IPS DF 19.7 (cell line): Measurements from ENCODE around the gene HOXA5.

Experiments used
- DNase-seq: peaks from one replicate; pipeline ENCODE4 v3.0.0-alpha.2; 2013; ENCODE audit warnings: low read depth, low spot score

The HOXA5 gene

DNA sequence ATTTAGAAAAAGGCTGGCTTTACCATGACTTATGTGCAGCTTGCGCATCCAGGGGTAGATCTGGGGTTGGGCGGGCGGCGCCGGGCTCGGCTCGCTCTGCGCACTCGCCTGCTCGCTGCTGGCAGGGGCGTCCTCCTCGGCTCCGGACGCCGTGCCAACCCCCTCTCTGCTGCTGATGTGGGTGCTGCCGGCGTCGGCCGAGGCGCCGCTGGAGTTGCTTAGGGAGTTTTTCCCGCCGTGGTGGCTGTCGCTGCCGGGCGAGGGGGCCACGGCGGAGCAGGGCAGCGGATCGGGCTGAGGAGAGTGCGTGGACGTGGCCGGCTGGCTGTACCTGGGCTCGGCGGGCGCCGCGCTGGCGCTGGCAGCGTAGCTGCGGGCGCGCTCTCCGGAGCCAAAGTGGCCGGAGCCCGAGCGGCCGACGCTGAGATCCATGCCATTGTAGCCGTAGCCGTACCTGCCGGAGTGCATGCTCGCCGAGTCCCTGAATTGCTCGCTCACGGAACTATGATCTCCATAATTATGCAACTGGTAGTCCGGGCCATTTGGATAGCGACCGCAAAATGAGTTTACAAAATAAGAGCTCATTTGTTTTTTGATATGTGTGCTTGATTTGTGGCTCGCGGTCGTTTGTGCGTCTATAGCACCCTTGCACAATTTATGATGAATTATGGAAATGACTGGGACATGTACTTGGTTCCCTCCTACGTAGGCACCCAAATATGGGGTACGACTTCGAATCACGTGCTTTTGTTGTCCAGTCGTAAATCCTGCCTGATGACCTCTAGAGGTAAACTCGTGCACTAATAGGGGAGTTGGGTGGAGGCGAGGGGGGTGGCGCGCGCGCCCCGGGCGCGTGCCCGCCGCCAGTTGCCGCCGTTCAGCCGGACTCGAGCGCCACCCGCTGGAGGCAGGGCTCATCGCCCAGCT, at the start of gene HOXA5:
Gene HOXA5, minus strand, starts transcription at position 659 of the 927 bp plus-strand sequence. Its CDS starts 74 bp downstream, at position 585.
- peak; percentile 64 for DNase-seq

DNA sequence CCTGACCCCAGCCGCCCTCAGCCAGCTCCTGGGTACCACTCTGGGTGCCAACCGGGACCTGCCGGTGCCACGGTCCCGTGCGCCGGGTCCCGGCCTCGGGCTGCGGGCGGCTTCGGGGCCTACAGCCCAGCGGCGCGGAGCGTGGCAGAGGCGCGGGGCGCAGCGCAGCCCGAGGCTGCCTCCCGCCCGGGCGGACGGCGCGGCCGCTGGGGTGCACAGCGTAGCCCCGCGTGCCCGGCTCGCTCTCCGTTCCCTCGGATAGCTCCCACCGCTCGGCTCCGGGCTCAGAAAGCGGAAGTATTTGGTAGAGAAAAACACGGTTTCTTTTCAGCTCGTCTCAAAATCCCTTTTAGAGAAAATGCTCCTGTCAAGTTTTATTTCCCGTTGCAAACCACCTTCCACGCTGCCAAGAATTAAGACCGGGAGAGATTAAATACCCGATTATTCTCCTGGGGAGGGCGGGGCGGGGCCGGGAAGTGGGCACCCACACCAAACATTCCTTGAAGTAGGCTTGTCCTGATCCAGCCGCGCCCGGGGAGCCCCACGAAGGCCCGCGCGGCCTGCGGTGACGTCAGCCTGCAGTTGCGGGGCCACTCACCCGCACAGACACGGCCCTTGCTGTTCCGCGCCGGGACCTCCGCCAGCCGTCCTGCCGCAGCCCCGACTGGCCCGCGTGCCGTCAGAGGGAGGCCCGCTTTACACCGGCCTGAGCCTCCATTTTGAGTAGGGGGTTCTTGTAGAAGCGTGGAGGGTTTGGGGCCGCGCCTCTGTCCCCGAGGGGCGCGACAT, 49.3 kb upstream of the HOXA5 start:
- DNase-seq, result no peak

DNA sequence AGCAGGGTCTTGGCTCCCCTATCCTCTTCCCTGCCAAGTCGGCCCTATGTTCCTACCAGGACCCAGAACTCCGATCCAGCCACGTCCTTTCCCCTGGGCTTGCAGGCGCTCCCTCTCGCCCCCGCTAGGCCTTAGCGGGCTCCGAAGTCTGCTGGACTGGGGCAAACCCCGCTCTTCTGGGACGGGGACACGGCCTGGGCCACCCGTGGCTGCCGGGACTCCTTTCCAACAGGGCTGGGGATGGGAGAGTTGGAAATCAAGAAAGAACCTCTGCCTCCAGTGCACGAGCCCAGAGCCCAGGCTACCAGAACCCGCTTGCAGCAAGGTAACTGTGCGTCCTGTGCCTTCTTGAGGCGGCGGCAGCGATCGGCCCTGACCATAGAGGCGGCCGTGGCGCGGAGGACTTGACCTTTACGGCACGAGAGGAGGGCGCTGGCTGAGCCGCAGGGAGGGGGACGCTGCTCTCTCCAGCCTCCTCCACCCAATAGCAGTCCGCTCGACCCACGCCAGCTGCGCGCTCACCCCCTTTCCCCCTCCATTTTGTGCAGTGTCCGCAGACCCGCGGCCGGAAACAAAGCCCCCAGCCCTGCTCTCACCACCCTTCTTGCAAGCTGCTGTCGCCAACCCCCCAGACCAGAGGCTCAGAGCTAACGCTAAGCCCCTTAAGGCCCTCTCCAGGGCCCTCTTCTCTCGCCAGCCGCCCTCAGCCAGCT, 48.5 kb upstream of the HOXA5 start:
- no peak for DNase-seq

DNA sequence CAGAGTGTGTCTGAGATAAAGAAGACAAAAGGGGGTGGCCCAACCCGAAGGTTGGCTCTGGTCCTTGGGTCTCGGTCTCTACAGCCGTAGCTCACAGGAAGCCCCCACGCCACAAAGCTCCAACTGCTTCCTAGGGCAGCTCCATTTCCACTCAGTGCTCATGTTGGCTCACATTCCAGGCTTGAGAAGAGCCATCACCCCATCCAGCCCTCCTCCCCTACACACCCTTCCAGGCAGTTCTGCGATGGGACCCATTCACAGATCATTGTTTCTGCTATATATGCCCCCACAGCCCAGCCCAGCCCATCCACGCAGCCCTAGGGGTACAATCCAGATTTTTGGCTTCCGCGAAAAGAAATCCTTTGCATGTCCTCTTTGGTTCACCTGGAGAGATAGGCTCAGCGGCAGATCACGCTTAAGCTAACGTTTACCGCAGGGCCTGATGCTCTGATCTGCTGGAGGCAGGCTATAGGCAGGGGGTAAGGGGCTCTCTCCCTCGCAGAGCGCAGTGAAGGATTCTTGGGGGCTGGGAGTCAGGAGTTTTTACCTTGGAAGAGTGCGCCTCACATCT, 47.8 kb upstream of the HOXA5 start:
- no peak for DNase-seq

DNA sequence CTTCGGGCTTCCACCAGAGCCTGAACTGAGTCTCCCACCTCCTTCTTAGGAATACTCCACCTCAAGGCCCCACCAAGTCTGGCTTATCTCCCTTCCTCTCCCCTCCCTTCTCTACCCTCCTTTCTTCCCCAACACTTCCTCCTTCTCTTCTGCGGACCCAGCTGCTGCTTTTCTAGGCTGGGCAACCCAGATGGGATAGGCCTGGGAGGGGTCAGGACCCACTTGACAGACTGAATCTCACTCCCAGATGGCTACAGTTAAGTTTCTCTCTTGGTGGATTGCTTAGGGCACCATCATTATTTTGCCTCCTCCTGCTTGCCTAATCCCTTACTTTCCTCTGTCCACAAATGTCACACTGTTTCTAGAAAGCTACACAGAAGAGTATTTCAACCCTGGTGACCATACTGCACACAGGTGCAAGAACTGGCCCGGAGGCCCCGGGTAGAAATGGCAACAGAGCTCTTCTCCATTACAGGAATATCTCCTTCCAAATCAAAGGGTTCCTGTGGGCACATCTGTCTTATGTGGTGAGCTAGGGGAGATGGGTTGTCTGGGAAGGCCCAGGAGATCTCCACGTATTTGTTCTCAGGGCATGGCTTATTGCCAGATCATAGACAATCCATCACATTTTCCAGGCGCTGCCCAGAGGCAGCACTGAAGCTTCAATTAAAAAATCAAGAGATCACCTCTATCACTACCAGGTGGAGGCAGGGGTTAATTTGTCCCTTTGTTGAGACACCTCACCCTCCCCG, 46.7 kb upstream of the HOXA5 start:
- DNase-seq, result no peak

DNA sequence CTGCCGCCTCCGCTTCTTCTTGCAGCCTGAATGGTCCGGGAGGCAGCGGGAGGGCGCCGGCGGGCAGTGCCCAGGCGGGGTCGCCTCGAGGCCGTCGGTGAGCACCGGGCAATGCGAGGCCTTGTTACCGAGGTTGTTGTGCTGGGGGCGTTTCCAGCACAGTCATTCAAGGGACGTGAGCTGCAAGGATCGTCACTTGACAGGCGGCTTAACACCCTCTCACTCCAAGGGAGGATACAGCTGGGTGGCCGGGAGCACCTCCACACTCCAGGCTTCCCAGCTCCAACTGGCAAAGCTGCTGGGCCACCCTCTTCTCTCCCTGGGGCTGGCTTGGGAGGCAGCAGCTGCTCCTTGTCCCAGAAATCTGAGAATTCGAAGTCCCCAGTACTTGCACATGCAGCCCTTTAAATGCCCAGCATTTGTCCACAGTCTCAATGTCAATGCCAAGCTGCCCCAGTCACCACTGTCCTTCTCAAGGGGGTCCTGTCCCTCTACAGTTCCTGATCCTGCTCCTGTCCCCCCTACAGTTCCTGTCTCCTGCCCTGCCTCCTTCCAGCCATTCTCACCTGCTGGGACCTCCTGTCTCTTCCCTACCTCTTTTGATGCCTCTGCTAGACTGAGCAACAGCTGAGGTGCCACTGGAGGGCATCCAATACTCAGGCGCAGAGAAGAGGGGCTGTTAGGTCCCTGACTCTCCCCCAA, 46.0 kb upstream of the HOXA5 start:
- DNase-seq, result no peak

DNA sequence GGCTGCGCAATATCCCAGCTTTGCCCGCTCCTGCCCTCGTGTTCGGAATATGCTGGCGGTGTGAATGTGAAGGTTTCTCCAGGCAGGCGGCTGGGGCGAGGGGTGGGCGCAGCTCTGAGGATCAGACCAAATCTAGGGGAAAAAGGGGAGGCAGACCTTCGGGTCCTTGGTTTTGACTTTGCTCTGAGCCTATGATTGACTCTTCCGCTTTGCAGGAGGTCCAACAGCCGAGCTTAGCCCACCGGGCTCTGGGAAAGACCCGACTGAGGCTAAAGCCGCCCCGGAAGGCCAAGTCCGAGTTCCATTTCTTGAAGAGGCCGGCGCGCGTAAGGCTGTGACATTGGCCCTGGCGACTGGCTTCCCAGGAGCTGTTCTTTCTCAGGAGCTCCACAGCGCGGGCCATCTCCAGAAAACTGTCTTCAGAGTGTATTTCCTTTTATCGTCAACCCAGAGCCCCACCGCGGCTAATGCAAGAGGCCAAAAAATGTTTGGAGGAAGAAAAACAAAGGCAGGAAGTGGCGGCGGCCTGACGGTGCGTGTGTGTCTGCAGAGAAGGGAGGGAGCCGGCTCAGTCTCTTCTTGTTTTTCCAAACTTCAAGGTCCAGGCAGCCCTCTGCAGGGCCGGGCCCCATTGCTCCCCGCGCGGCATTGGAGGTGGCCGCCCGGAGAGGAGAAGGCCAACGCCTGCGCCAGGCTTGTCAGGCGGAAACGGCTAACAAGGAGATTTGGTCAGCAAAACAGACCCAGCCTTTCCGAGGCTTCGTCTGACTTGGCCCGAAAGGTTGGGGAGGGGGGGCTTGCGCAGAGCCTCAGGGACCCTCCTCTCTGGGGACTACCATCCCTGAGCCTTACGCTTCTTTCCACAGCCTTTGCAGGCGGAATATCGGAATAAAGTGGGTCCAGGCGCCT, 45.2 kb upstream of the HOXA5 start:
- no peak for DNase-seq

DNA sequence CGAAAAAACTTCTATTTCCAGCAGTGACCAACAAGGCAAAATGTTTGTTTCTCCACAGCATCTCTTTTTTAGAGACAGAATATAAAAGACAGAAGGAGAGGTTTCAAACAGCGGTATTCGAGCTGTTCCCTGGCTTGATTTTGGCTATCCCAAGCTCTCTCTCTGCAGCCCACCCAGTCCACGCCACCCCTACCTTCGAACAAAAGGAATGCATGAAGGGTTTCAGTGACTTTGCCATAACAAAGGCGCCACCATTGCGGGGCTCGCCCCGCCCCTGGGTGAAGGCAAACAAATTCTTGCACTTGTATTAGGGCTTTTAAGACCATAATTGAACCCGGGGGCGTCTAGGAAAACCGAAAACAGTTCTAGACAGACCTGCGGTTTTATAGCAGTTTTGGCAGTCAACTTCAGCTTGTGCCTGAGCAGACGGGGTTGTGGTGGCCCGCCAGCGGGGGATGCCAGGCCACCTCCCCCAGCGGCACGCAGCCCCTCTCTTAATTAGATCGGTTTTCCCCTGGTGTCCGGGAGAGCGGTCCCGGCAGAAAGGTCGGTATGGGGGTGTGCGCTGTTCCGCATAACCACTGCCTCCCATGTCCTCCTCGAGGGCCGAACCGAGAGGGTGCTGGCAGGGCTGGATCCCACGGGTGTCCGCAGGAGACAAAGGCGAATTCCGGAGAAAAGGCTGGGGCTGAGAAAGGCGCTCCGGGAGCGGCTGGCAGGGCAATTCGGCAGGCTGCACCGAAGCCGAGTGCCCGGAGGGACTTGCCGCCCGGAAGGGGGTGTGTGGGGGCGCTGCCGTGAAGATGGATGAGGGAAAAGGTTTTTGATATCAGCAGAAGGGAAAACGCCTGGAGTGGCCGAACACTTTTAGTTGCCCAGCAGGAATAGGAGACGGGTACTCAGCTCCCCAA, 44.2 kb upstream of the HOXA5 start:
- DNase-seq, result no peak

DNA sequence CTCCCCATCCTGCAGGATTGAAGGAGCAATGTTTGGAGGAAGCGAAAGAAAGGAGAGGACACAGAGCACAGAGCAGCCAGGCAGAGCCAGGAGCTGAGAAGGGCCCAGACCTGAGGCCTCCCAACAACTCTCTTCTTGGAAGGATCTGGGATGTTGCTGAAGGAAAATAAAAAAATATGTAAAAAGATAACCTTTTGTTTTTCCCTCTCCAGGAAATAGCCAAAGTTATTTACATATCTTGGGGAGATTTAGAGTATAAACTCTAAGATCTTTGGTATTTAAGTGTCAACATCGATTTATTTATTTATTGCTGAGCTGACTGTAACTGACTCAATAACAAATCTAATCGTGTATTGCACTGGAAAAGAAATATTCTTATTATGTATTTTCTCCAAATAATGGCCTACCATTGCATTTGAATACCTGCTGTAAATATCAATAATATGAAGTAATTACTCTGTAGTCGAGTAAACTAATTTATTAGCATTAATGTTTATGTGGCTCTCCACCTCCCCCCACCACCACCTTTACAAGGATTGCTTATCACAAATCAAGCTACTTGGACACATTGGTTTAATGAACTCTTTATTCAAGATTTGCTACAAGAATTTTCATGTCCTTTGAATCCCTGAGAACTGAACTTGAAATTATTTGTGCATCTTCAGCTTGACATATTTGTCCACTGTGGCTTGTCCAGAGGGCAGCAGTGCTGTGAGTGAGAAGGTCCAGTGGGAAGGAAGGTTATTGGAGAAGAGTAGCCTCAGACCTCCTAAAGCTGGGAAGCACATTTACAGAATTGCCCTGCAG, 43.4 kb upstream of the HOXA5 start:
- no peak for DNase-seq

DNA sequence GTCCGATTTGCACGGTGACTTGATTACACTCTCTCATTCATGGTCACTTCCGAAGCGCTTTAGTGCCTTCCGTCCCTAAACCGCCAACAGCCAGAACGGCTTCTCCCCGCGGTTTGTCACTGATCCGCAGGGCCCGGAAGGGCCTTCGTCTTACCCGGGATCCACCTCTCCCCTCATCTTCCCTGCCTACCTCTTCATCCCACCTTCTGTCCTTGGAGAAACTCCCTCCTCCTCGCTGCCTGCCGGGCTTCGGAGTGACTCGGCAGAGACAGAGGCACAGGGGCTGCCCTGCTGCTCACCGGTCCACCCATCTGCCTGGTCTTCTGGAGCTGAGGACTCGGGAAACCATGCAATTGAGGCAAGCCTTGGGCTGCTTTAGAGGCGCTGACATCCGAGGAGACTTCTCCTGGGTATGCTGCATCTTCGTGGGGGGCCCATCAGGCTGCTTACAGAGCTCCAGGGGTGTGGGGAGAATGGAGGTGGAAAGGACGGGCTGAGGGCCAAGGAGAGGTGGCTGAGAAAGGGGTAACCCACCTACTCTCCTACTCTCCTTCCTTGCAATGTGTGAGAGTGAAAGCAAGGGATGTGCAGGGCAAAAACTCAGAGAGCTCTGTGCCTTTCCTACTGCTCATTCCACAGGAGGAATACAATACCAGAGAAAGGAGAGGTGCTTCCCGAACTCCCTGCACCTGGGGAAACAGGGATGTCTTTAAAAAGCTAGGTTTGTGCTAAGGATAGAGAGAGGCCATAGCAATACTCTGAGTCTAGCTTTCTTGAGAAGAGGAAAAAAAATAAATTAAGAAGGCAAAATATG, 42.6 kb upstream of the HOXA5 start:
- DNase-seq, result no peak

DNA sequence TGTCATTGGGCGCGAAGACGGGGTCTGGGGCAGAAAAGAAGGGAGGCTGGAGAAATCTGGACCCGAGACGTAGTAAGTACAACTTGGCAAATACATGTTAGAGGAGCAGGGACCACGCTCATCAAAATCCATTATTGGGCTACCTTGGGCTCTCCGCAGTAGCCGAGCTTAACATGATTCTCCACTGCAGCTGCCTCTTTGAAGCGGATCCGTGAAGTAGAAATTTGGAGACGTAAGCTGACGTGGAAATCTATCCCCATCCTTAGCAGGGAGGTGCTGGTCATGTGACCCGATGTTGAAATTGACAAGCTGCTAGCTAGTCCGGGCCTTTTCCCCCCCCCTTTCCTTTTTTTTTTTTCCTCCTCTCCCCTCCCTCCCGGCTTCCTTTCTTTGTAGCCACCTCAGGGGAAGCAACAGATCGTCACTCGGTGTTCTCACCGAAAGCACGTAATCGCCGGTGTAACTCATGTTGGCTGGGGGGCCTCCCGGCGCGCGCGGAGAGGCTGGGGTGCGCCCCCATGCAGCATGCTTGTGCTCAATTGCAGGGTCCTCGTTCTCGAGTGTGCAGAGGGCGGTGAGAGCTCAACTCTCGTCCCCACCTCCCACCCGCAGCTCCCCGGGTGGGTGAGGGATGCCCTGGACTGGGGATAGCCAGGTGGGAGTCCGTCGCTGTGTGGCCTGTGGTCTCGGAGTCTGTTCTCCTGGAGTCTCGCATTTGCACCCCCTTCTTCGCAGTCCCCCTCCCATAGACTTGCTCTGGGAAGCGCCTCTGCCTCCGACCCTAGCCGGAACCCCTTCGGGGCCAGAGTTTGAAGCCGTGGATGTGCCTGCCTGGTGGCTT, 41.8 kb upstream of the HOXA5 start, which contains the start of gene HOXA11:
Gene HOXA11, minus strand, starts transcription at position 220 of the 841 bp plus-strand sequence. Its CDS starts 88 bp downstream, at position 132.
- no peak for DNase-seq

DNA sequence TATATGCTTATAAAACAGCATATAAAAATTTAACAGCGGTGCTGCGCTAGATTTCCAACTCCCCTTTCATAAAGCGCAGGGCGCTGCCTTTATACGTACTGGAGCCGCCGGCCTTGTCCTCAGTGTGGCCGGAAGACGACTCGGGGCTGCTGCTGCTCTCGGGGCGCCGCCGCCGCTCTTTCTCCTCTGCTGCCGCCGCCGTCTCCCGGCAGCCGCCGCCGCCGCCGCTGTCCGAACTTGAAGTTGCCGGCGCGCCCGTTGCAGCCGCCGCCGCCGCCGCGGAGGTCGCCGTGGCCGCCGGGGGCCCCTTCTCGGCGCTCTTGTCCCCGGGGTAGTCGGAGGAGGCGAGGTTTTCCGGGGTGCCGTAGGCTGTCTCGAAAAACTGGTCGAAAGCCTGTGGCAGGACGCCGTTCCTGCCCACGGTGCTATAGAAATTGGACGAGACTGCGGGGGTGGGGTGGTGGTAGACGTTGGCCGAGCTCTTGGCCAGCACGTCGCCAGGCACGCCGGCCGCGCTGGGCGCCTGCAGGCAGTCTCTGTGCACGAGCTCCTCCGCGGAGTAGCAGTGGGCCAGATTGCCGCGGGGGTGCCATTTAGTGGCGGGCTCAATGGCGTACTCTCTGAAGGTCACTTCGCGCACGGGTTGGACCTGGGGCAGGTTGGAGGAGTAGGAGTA, 41.0 kb upstream of the HOXA5 start:
- no peak for DNase-seq

DNA sequence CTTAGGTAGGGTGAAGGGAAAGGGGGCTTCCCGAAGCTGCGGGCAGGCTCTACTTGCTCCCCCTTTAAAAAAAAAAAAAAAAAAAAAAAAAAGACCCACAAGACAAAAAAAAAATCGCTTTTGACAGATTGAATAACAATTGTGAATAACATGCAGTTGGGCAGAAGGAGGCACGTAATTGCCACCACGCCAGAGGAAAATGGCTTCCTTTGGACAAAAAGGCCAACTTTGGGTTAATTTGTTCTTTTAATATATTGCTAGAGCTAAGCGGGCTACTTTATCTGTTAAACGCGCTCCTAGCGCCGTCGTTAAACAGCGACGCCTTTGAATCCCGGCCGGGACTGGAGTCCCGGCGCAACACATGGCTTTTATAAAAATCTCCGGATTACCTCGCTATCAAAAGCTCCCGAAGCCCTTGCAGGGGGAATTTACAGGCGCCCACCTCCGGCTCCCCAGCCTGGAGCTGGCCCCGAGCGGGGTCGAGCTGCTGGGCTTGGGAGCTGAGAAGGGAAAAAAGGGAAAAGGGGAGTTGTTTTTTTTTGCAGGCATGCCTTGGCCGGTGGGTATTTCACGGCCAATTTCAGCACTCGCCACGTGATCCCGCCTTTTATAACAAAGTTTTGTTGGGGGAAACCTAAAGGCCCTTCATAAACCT, 40.3 kb upstream of the HOXA5 start:
- DNase-seq, result no peak
